Right lung (tissue), 10 donors: Measurements from ENCODE around the gene CAVIN4. TPM values are rescaled to one million over a fixed set of nuclear protein-coding genes. Genes with fewer than 3 reads are reported as not detected.

Source experiments
- DNase-seq, 2 donors: peaks; one replicate each; pipeline ENCODE4 v3.0.0-alpha.2; 2013
- long read RNA-seq, 8 donors: transcript quantifications; one replicate each; lab custom pipeline, GENCODE V29; 2026
- polyA plus RNA-seq, 5 donors: library from polyadenylated mRNA; unstranded; fragments of 120-200 nt; gene quantifications; one replicate each; pipeline versions ENCODE4 v1.2.1 to v1.2.3, GENCODE V29; 2013; ENCODE audit warnings: inconsistent platforms in 1 of 5, low replicate concordance in 1 of 5; ENCODE audit not compliant: insufficient read length in 5 of 5, insufficient read depth in 1 of 5

The CAVIN4 gene, protein sequence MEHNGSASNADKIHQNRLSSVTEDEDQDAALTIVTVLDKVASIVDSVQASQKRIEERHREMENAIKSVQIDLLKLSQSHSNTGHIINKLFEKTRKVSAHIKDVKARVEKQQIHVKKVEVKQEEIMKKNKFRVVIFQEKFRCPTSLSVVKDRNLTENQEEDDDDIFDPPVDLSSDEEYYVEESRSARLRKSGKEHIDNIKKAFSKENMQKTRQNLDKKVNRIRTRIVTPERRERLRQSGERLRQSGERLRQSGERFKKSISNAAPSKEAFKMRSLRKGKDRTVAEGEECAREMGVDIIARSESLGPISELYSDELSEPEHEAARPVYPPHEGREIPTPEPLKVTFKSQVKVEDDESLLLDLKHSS
- polyA plus RNA-seq: 1 to 10 TPM; 1.9 to 8.3 (median 2.4) TPM
- long read RNA-seq, donor 1: 0 reads
- long read RNA-seq, donor 2: 0 reads
- long read RNA-seq, donor 3: 0 reads
- long read RNA-seq, donor 4: 0 reads
- long read RNA-seq, donor 5: 0 reads
- long read RNA-seq, donor 6: 0 reads
- long read RNA-seq, donor 7: 0 reads
- long read RNA-seq, donor 8: 0 reads

- DNase-seq: no peak
Observed at GRCh38 chr9:100577776-100578448, at the start of gene CAVIN4. Gene CAVIN4 (plus strand): TSS chr9:100578079. CDS start chr9:100578144, 65 bp downstream.

- no peak for DNase-seq
Observed at GRCh38 chr9:100534401-100534800, 43.5 kb upstream of the CAVIN4 start.

DNA sequence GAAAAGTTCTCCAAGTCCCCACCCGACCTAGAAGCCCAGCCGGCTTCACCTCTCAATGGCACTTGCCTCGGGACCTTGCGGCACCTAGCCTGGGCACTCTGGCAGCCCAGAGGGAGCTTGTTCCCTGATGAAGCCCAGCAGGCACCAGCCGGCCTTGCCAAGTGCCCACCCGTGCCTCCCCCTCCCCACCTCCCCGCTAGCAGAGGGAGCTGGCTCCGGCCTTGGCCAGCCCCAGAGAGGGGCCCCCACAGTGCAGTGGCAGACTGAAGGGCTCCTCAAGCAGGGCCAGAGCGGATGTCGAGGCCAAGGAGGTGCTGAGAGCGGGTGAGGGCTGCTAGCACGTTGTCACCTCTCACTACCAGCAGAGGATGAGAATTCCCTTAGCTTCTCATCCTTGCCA lies 37.6 kb upstream of the CAVIN4 start:
- DNase-seq: no peak

DNA sequence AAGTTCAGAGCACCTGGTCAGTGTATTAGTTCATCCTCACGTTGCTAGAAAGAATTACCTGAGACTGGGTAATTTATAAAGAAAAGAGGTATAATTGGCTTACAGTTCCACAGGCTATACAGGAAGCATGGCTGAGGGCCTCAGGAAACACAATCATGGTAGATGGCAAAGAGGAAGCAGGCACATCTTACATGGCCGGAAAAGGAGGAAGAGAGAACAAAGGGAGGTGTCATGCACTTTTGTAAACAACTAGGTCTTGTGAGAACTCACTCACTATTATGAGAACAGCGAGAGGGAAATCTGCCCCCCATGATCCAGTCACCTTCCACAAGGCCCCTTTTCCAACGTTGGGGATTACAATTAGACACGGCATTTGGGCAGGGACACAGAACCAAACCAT lies 28.8 kb upstream of the CAVIN4 start:
- DNase-seq: no peak

DNA sequence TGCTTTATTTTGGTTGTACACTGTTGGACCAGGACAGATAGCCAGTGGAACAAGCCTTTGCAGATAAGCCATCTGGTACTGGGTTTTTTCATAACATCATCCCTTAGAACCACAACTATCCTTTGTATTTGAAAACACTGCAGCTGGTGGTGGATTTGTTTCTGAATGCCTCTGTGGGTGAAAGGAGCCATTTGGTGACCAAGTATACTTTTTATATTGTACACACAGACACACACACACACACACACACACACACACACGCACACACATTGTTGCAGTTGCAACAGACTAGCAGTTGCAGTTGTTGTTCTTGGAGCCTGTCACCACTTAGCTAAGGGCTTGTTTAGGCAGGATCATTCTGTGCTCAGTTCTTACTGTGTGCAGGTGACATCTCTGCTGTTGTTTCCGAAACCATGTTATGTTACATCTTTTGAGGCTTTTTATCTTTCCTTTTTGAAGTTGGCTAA lies 22.9 kb upstream of the CAVIN4 start:
- DNase-seq: no peak

DNA sequence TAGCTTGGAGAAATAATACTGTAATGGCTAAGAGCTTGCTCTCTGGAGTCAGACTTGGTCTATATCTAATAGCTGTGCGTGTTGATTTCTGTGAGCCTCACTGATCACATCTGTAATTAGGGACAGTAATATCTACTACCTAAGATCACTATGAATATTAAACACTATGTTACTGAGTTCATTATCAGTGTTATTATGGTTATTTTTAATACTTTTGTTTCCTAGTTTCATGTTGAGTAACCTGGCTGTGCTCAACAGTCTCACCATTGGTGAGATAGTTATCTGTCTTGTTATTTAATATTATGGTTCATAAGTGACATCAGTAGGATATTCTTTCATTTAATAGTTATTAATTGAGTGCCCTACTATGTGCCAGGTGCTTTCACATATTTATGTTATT lies 22.4 kb upstream of the CAVIN4 start:
- DNase-seq: no peak

DNA sequence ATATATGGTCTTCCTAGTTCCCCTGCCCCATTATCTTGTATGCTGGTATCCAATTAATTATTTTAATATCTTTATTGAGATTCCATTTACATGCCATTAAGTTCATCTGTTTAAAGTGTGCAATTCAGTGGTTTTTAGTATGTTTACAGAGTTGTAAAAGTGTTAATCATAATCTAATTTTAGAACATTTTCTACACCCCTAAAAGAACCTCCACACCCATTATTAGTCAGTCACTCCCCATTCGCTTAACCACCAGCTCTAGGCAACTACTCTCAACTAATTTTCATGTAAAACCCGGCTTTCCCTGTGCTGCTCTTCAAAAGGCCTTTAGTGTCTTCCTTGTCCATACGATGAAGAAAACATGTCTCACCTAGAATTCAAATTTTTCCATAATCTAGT lies 20.8 kb upstream of the CAVIN4 start:
- DNase-seq: no peak

DNA sequence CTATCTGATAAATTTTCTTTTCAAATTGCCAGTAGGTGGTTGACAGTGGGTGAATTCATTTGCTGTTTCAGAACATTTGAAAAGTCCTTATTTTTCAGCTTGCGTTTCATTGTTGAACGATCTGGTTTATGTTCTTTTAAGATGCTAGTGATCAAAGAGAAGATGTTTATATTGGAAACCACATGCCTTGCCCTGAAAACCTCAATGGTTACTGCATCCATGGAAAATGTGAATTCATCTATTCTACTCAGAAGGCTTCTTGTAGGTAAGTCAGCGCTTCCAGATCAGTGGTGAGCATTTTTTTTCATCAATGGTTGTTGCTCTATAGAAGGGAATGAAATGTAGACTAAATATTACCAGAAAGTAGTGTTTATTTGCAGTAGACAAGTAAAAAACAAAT lies 16.6 kb upstream of the CAVIN4 start:
- DNase-seq: no peak

DNA sequence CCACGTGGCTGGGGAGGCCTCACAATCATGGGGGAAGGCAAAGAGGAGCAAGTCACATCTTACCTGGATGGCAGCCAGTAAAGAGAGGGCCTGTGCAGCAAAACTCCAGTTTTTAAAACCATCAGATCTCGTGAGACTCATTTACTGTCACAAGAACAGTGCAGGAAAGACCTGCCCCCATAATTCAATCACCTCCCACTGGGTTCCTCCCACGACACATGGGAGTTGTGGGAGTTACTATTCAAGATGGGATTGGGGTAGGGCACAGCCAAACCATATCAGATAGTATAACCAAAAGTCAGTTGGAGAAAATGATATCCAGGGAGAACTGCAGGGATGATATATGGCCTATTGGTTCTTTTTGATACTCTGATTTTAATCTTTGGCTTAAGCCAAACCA lies 10.0 kb upstream of the CAVIN4 start:
- no peak for DNase-seq

DNA sequence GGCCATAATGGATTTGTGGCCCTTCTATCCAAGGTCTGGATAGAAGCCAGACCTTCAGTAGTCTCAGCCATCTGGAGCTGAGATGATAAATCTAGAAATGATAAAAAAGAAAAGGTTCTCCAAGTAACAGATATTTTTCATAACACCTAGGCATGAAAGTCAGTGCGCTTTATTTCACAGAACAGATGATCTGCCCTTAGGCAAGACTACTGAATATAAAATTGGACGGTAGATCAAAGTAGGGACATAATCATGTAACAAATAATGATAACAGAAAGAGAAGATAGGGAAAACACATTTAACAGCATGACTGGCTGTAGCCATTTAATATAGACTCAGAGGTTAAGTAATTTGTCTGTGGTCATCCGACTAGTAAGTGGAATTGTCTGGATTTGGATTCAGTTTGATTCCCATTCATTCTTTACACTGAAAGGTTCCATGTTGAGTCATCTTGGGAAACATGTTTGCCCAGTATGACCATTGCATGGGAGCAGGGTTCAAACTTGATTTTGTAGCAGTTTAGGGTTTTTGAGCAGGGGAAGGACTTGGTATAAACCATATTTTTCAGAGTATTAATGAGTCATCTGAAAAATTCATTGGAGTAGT lies 4.1 kb upstream of the CAVIN4 start:
- no peak for DNase-seq

DNA sequence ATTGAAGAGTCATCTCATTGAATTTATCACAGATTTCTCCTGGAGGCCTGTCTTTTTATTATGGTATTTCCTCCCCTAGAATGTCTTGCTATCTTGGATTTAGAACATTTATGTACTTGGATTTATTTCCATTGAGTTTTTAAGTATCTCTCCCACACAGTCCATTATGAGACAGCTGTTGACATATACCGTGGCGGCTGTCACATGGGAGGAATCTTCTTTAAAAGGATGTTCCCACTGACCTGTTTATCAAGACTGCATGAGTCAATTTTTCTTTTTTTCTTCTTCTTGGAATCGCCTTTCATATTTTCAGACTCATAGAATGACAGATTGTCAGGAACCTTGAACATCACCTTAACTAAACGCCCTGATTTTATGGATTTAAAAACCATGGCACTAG lies 2.9 kb upstream of the CAVIN4 start:
- no peak for DNase-seq

GRCh38 chr9:100575765-100576386 lies 2.0 kb upstream of the CAVIN4 start:
- DNase-seq: no peak

- DNase-seq: no peak
Observed at GRCh38 chr9:100578610-100579009, 731 bp downstream of the CAVIN4 start.

DNA sequence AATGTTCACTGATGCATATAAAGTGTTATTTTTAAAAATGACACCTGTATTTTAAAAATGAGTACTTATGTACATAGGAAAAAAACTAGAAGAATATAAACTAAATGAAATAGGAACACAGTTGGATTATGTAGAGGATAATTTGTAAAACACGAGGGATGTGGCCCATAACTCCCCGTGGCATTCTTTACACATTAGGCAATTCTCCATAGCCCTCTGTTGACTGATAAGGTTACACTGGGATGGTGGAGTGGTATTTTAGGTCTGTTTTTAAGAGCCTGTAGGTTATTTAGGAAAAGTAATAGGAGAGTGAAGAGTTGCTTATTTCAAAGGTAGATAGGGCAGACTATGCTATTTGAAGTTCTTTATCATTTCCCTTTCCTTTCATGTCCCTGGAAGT lies 1.8 kb downstream of the CAVIN4 start:
- no peak for DNase-seq

- no peak for DNase-seq
Observed at GRCh38 chr9:100580257-100580656, 2.4 kb downstream of the CAVIN4 start.

DNA sequence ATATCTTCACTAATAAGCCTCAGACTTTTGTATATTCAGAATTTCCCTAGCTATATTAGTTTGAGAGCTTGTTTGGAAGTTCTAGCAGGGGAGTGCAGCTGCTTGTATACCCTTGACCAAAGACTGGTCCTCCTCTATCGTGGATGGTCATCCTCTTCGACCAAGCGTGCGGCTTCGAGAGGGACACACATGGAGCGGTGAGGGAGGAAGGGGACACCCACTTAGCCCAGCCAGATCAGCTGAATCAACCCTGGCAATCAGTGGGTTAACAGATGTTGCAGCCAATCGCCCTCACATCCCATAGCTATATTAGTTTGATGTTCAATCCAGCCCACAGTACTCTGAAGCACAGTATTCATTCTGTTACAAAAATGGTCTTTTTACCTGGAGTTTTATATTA lies 3.2 kb downstream of the CAVIN4 start:
- DNase-seq: no peak

GRCh38 chr9:100581661-100582060 lies 3.8 kb downstream of the CAVIN4 start:
- DNase-seq: no peak

DNA sequence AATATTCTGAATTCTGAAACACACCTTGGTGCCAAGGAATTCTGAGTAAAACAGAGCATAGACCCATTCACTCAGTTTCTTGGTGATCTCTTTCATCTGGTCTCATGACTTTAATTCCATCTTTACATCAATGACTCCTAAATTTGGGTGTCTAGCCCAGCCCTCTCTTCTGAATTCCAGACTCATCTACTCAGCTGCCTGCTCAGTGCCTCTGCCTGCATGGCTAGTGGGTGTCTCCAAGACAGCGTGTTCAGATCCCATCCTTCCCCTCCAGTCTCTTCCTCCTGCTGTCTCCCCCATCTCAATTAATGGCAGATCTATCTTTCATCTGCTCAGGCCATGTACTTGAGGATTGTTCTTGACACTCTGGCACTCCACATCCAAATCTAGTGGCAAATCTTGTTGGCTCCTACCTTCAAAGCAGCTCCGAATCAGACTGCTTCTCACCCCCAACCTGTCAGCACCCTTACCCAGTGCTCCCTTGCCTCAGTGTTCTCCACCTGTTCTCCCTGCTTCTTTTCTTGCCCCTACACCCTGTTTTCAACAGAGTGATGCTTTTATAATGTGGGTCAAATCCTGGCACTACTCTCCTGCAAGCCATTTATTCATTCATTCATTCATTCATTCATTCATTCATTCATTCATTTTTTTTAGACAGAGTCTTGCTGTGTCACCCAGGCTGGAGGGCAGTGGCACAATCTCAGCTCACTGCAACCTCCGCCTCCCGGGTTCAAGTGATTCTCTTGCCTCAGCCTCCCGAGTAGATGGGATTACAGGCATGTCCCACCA lies 5.3 kb downstream of the CAVIN4 start:
- no peak for DNase-seq

DNA sequence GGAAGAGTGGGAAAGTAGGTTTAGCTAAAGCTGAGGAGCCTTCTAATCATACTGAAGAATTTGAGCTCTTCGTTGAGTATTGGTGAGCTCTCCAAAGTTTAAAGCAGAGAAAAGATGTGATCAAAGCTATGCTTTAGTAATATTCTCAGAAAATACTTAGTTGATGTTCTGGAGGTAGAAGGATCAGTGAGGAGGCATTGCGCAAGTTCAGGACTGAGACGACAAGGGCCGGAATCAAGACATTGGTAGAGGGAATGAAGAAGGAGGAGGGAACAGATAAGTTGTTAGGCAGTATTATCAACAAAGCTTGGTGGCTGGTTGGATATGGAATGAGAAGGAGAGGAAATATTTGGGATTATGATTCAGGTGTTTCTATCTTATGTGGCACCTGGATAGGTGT lies 7.1 kb downstream of the CAVIN4 start:
- DNase-seq: no peak

- DNase-seq: no peak
Observed at GRCh38 chr9:100586093-100586492, 8.2 kb downstream of the CAVIN4 start.

DNA sequence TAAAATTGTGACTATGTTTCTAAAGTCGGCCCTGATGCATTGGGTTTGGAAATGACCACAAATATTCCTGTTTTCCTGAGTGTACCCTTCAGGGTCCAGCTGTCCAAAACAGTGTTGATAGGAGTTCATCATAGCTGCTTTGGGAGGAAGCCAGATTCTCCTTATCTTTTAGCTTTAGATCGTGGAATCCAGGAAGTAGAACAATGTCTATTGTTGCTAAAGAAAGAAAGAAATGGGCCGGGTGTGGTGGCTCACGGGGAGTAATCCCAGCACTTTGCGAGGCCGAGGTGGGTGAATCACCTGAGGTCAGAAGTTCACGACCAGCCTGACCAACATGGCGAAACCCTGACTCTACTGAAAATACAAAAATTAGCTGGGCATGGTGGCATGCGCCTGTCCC lies 9.5 kb downstream of the CAVIN4 start:
- DNase-seq: no peak
